CD4-positive, alpha-beta T cell treated with Interferon alpha-2 for 1 hour (primary cell): ENCODE data around the gene PSD.
A peak's percentile ranks its signal among the peaks of the same experiment; 100 is the strongest.

Experiments
- DNase-seq, 2 donors: peaks; one replicate each; pipeline ENCODE4 v3.0.0-alpha.2; 2020 to 2022

Gene PSD

DNA sequence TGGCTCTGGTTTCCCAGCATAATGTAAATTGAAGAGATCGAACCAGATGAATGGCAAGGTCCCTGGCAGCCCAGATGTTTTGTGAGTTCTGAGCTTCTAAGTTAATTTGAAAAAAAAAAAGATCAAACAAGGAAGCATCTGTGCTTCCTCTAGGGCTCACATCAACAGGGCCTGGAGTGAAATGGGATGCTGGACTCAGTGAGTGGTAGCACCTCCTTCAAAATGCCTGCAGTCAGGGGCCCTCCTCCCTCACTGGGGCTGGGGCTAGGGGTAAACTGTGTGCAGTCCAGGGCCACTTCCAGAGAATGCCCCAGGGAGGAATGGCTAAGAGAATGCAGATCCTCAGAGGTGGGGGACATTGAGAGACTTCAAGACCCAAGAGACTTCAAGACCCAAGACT, 19.8 kb upstream of the PSD start:
- DNase-seq, result no peak

GRCh38 chr10:102437515-102437914, 18.9 kb upstream of the PSD start:
- no peak for DNase-seq

- no peak for DNase-seq
Measured at GRCh38 chr10:102436312-102436711, 17.7 kb upstream of the PSD start.

DNA sequence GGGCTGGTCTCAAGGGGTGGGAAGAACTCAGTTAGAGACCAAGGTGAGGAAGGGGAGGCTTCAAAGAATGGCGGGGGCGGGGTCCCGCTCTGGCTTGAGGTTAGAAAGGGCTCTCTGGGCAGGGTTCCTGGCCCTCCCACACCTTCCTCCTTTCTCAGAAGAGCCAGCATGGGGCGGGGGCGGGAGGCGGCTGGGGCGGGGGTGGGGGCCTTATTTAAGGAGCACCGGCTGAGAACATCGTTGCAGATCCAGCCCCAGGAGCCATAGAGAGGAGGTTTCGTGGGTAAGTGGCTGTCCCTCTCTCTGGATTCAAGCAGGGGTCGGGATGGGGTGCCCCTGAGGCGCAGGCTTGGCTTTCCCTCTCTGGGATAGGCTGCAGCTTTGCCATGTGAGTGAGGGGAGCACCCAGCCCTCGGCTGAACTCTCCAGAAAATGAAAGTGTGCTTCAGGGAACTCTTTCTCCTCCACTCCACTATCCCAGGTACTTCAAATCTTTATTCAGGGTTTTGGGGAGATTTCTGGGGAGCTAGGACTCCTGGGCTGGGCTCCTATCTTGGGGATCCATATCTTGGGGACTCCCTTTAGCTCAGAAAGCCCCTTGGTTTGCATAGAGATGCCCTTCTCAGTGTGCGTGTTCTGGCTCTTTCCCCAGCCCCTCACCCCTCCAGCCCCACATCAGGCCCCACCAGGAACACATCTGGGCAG, 17.1 kb upstream of the PSD start:
- DNase-seq, result peak; percentile 19 to 58

DNA sequence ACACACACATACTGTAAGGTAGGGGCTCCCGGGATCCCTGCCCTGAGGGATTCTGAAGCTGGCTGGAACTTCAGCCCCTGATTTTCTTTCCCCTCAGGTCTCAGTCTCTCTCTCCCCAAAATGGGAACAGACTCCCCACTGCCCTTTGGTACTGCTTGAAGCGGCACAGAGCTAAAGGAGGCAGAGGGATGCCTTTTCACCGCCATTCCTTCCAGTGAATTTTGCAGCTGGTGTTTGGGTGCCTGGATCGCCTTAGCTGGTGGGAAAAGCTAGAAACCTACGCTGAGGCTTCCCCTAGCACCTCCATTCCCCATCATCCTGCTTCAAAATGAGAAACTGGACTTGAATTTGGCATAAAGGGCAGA, 16.5 kb upstream of the PSD start:
- no peak for DNase-seq

- DNase-seq, result no peak
Measured at GRCh38 chr10:102434394-102435132, 16.0 kb upstream of the PSD start.

DNA sequence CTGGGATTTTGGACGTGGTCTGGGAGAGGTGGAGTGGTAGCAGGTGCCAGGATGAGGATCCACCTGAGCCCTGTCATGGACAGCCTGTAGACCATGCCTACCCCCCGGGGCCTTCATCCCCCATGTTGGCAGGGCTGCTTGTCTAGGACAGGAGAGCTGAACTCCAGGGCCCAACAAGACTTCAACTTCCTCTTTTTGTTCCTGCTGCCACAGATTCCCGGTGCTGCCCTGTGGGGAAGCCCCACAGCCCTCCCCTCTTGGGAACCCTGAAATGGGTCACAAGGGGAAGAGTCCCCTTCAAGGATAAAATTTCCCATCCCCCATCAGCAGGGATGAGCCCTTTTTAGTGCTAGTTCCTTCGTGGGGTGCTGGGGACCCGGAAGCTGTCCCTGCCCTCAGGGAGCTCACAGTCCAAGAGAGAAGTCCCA, 15.0 kb upstream of the PSD start:
- DNase-seq, result no peak

GRCh38 chr10:102432162-102432950, 13.8 kb upstream of the PSD start, which contains the start of gene CUEDC2:
CUEDC2 (minus strand) TSS chr10:102432574; CDS start chr10:102425188, 7,386 bp downstream.
- peak; percentile 93 to 97 for DNase-seq

DNA sequence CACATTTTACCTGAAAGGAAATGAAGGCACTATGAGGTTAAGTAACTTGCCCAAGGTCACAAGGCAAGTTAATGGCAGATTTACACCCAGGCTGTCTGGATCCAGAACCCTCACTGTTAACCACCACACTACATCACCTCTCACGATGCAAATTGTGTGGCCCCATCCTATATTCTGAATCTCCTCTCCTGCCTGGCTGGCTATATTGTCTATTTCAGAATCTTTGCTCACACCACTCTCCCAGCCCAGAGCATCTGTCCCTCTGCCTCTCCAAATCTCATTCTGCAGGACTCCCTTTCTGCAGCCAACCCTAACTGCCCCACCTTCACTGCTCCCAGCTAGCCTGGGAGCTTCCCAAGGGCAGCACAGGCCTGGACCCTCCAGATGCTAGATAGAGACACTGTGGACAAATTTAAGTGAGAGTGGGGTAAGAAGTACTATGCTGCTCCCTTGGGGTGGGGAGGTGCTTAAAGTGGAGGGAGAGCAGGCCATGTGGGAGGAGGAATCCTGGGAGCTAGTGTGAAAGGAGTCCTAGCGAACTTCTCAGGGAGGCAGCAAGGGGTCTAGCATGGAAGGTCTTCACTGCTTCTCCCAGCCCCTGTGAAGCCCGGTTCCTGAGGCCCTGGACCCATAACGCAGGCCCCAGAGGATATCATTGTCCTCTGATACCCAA, 13.0 kb upstream of the PSD start:
- no peak for DNase-seq

- DNase-seq, result no peak
Measured at GRCh38 chr10:102429468-102429867, 10.9 kb upstream of the PSD start.

DNA sequence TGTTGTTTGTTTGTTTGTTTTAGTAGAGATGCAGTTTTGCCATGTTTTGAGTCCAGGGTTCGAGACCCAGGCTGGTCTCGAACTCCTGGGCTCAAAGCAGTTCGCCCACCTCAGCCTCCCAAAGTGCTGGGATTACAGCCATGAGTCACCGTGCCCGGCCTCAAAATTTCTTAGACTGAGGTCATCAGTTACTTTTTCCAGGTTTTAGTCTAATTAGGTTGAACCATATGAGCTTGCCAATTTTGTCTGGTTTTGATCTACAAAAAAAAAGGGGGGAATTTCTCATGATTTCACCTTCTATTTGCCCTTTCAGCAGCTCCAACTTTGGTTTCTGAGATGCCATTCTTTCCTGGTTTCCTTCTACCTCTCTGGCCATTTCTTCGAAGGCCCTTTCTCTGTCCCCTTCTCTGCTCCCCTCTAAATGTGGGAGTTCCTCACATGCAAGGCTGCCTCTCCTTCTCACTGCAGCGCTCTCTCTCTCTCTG, 8.3 kb upstream of the PSD start:
- no peak for DNase-seq

GRCh38 chr10:102425444-102425843, 6.9 kb upstream of the PSD start:
- no peak for DNase-seq

DNA sequence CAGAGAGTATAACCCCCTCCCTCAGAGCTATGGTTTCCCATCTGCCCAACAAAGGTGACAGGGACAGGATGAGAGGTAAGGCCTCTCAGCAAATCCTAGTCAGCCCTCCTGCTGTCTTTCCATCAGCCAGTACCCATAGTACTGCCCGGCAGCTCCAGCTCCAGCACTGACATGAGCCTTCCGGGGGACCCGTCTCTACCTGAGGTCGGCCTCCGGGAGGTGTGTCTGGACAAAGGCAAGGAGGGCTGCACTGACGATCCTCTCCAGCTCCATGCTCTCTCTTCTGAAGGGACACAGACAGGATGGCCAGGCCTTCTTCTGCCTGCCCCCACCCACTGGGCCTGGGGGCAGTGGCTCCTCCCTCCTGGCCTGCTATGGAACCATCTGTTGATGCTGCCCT, 6.3 kb upstream of the PSD start:
- no peak for DNase-seq

DNA sequence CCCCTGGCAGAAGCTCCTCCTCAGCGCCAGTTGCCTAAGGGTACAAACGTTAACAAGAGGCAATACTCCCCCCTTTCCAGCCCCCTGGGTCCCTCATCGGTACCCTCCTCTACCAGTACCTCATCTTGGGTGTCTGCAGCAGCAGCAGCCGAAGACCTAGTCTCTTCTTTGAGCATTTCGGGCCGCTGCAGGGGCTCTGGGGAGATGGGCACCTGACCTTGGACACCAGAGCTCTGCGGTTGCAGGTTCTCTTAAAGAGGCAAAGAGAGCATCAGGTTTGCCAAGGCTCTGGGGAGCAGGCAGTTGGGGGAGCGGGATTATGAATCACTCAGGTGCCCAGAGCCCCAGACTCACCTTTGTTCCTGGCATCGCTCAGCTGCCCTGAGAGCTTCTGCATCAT, 5.6 kb upstream of the PSD start:
- no peak for DNase-seq

DNA sequence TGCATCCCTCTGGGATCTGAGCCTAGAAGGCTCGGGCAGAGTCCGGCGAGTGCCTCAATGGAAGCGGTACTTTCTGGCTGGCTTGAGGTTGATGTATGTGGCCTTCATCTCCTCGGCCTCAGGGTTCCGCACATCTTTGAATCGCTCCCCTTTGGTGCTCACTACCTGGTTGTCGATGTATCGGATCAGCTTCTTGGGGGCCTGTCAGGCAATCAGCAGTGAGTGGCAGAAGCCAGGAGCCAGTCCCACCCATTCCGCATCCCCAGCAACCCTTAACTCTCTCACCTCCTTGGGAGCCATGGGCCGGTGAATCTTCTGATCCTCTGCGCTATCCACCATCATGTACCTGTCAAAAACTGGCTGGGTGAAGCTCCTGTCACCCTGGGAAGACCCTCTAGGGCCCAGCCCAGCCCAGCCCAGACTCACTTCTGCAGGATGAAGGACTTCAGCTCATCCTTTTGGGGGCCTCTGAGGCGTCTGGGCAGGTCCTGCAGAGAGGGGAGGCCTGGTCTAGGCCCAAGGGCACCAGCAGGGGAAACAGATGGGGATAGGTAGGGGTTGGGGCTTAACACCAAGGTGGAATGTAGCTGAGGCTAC, 4.9 kb upstream of the PSD start:
- no peak for DNase-seq

DNA sequence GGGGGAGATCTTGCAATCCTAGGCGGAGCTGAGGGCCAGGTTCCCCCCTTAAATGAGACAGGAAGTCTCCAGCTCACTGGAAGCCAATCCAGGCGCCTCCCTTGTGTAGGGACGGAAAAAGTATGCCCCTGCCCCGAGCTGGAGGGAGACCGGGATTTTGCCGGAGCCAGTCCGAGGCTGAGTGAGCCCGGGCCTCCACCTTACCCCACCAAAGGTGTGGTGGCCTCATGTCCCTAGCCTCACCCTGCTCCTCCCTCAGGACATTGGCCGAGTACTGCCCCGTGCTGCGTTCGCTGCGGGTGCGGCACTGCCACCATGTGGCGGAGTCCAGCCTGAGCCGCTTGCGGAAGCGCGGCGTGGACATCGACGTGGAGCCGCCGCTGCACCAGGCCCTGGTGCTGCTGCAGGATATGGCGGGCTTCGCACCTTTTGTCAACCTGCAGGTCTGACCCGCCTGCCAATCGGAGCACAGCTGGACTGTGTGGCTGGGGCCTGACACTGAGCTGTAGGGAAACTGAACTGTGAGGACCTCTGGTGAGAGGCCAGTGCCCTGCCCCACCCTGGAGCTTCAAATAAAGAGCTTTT, 4.1 kb upstream of the PSD start:
- peak; percentile 63 to 66 for DNase-seq

GRCh38 chr10:102421757-102422512, 3.4 kb upstream of the PSD start:
- DNase-seq, result no peak

GRCh38 chr10:102421507-102421756, 2.8 kb upstream of the PSD start:
- no peak for DNase-seq

GRCh38 chr10:102420714-102421506, 2.3 kb upstream of the PSD start, which contains the start of gene FBXL15:
FBXL15 (plus strand) TSS chr10:102420836; CDS start chr10:102421130, 294 bp downstream.
- peak; percentile 95 to 97 for DNase-seq

GRCh38 chr10:102420181-102420713, 1.7 kb upstream of the PSD start:
- no peak for DNase-seq
